OCI-LY1 (cell line): ENCODE results near the gene ABO.
"Not testable (repeated sequence)": the region's sequence is repeated elsewhere in the genome, so short reads cannot be mapped to it uniquely, and the experiment has no call there.

Source experiments
- EZH2 ChIP-seq: fragments of 200-600 bp; sonication (generic), shearing (Covaris generic); IDR thresholded peaks from 2 replicates; pipeline ENCODE4 v1.8.0; 2017; ENCODE audit warnings: borderline replicate concordance, mixed run types, mild to moderate bottlenecking, antibody characterized with exemption, low read length, moderate library complexity, mixed read lengths
- TF ChIP-seq, protein P1 (sequence below): fragments of 200-600 bp; sonication (generic), shearing (Covaris generic); IDR thresholded peaks from 2 replicates; pipeline ENCODE4 v1.5.1; 2017; ENCODE audit warnings: mild to moderate bottlenecking, antibody characterized with exemption, low read length, moderate library complexity, mixed read lengths

DNA sequence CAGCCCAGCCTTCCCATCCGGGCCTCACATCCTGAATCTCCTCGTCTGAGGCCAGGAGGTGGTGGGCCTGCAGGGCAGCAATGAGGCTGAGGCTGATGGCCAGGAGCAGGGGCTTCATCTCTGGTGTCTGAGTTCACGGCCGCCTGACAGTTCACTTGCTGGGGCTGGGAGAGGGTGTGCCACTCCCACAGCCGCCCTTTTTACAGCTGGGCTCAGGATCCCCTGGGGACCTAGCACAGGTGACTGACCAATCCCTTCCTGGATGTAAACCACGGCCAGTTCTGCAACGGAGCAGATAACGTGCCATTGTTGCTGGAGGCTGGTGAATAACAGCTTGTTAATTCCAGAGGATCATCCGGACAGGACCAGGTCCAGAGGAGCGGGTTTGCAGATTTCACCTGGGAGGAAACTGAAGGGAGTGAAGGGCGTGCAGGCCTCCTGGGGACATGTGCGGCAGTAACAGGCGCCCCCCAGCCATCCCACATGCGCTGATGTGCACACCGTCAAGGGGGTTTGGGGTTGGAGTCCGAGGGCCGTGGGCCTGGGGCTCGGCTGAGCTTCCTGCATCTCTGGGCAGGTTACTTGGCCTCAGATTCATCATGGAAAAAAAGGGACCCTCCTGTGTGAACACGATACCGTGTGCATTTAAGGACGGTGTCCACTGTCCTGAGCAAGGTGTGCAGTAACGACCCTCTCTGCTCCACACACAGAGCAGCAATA lies 46.4 kb downstream of the ABO start:
- TF ChIP-seq, protein P1, sequence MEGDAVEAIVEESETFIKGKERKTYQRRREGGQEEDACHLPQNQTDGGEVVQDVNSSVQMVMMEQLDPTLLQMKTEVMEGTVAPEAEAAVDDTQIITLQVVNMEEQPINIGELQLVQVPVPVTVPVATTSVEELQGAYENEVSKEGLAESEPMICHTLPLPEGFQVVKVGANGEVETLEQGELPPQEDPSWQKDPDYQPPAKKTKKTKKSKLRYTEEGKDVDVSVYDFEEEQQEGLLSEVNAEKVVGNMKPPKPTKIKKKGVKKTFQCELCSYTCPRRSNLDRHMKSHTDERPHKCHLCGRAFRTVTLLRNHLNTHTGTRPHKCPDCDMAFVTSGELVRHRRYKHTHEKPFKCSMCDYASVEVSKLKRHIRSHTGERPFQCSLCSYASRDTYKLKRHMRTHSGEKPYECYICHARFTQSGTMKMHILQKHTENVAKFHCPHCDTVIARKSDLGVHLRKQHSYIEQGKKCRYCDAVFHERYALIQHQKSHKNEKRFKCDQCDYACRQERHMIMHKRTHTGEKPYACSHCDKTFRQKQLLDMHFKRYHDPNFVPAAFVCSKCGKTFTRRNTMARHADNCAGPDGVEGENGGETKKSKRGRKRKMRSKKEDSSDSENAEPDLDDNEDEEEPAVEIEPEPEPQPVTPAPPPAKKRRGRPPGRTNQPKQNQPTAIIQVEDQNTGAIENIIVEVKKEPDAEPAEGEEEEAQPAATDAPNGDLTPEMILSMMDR = not testable (repeated sequence)
- not testable (repeated sequence) for TF ChIP-seq EZH2
